Activated naive CD8-positive, alpha-beta T cell treated with anti-CD3 and anti-CD28 coated beads, Interleukin-2, amount 50 U/mL, for 16 hours (primary cell): ENCODE results near the gene OTC.

Source experiments
- DNase-seq: peaks from one replicate; pipeline ENCODE4 v3.0.0-alpha.2; 2020; ENCODE audit warnings: low read depth, low spot score

Gene OTC

GRCh38 chrX:38357747-38358673 is 5.6 kb downstream of the OTC start:
- no peak for DNase-seq

- DNase-seq, result no peak
Measured at GRCh38 chrX:38363046-38363445, 10.6 kb downstream of the OTC start.

DNA sequence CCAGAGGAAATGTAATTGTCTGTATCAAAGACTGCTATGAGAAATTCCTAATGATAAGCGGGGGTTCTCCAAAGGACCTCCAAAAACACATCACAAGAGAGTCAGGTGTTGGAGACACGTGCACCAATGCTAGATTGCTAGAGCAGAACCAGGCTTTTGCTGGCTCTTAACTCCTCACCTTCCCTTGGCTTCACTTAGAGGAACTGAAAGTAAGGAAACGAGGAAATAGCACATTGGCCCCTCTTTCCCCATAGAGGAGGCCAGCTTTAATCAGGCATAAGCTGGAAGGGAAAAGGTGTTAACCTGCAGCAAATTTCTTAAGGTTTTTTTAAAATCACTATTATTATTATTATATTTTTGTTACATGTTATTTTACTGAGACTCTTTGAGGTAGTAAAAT is 13.6 kb downstream of the OTC start:
- no peak for DNase-seq

DNA sequence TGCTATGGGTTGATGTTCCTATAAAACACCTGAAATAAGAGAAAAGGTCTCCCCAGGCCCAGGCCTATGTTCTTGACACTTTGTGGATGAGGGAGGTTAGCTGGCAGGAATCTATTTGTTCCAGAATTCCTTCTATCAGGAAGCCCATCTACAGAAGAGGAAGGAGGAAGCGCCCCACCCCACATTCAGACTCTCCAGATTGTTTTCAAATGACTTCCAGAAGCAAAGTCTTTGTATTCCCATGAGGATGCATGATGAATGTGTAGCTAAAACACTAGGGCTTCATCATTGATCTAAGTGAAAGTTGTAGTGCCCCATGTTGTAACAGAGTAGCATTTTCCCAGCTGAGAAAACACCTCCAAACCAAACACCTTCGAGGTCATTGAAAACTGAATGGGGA is 16.4 kb downstream of the OTC start:
- no peak for DNase-seq

DNA sequence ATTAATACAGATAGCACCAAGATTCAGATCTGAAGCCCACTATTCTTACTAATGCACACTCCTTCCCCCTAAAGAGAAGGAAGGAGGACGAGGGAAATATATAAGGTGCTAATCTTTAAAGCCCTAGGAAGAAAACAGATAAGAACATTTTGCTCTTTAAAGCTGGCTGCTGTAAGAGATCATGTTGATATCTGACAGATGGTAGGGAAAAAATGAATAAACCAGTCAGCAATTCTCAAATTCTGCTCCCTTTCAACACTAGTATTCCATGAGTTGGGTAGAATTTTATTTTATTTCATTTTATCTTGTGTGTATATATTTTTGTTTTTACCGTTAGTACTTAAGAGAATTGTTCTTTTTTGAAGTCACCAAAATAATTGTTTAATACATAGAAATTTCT is 19.2 kb downstream of the OTC start:
- DNase-seq, result no peak

DNA sequence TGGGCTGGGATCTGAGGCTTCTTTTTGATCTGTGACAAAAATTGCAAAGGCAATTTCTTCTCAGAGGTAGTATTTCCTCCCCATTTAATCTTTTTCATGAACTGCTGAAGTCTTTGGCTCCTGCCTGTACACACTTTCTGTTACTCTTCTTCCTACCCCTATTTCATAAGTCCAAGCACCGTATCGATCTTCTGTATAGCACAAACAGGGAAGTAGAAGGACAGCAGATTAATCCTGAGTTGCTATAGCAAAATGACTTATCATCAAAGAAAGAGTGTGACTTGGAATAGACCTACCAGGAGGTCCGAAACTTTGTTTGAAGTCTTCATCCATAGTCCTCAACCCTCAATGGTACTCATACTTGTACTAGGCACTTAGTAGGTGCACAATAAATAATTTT is 22.0 kb downstream of the OTC start:
- no peak for DNase-seq

DNA sequence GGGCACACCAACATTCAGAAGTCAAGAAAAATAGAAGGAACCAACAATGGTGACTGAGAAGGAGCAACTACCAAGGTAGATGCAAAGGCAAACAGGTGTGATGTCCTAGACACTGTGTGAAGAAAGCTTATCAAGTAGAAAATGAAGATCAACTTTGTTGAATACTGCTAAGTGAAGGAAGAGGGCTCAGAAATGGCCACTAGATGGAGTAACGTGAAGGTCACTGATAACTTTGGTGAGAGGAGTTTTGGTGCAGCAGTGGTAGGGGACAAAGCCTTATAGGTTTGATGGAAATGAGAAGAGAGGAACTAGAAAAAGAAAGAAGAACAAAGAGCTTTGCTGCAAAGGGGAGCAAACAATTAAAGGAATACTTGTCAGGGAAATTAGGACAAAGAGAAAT is 23.5 kb downstream of the OTC start:
- no peak for DNase-seq

DNA sequence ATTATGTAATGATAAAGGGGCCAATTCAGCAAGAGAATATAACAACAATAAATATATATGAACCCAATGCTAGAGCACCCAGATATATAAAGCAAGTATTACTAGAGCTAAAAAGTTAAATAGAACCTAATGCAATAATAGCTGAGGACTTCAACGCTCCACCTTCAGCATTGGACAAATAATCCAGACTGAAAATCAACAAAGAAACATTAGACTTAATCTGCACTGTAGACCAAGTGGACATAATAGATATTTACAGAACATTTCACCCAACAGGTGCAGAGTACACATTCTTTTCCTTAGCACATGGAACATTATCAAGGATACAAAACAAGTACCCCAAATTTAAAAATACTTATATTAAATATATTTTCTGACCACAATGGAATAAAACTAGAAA is 24.3 kb downstream of the OTC start:
- DNase-seq, result no peak

DNA sequence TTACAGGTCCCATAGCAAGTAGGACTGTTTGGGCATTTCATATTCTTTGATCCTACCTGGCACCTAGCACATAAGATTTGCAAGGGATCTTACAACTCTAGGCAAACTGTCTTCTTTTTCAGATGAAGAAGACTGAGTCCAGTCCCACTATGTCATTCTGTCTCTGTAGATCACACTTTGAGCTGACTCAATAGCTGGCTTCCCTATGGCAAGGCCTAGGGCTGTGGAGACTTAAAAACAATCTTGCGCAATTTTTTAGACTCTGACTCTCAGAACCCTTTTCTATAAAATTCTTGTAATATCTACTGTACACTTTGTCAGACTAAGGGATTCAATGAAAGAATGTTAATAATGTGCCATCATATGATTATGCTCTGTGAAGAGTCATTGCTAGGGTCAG is 26.7 kb downstream of the OTC start:
- no peak for DNase-seq

GRCh38 chrX:38382663-38383062 is 30.3 kb downstream of the OTC start:
- DNase-seq, result no peak

DNA sequence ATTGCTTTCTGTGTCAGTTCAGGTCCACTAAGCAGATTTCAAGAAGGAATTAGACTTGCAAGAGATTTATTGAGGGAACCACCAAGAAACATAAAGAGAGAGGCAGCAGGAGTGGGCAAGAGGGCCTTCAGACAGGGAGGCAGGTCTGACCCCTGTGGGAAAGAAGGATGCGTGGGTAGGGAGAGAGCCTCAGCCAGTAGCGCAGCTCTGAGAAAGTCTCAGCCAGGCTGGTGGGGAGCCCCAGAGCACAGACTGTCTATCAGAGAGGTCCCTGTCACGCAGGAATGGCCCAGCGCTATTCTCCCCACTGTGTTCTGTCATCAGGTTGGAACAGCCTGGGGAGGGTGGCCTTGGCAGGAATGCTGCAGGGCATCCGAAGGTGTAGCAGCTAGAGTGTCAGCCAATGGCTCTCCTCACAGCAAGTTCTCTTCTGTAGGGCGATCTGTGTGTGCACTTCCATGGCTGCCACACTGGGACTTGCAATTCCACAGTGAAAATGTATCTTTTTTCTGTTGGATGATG is 48.0 kb downstream of the OTC start:
- no peak for DNase-seq

DNA sequence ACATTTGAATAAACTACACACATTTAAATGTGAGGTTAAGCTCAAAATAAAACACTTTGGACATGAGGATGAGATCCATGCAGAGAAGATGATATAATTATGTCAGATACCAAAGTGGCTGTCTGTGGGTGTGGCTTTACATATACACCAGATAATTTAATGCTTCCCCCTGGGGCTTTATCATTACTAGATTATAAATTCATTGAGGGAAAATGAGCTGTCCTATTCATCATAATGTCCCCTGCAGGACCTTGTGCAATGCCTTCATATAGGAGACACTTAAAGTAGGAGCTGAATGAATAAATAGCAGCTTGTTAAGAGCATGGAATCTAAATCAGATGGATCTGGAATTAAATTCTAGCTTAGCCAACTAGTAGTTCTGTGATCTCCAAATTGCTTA is 49.7 kb downstream of the OTC start:
- DNase-seq, result no peak

DNA sequence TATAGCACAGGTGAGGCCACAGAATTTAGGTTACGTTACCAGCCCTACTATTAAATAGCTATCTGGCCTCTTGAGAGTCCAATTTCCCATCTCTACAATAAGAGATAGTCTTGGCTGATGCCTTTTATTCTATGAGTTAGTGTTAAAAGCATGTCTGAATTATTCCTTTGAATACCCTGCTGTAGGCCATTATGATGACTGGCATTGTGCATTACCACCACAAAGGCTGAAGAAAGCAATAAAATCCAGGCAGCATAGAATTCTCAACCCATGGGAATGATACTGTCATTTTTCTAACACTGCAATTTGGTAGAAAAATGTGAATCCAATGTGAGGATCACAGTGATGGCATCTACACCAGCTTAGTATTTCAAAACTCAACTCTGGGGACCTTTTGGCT is 51.4 kb downstream of the OTC start:
- no peak for DNase-seq

- DNase-seq, result no peak
Measured at GRCh38 chrX:38407126-38407525, 54.7 kb downstream of the OTC start.

DNA sequence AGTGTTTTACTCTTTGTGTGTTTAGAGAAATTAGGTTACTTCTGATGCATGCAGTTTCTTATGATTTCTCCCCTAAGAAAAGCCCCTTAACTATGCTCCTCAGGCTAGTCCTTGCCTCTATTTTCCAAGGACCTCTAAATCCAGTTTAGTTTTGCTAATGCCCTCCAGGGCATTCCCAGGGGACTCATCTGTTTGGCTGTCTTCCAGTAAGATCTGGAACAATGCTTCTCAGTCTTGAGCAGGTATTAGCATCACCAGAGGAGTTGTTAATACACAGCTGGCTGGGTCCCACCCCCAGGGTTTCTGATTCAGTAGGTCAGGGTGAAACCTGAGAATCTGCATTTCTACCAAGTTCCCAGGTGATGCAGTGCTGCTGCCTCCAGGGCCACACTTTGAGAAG is 56.9 kb downstream of the OTC start:
- DNase-seq, result no peak

GRCh38 chrX:38426785-38427184 is 74.4 kb downstream of the OTC start:
- no peak for DNase-seq

DNA sequence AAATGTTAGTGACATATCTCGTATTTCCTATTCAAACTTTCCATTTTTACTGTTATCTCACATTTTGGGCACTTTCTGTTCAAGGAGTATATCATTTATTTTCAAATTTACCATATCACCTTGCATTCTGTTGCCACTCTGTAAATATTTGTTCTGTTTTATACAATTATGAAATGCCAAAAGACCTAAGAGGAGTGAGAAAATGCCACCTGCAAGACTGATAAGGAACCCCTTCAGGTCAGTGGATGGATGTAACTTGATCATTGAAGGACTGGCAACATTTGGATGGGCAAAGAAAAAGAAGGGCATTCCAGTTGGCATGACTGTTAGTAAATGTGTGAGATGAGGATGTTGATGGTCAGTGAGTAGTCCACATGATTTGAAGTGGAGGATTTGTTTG is 79.1 kb downstream of the OTC start:
- no peak for DNase-seq

- DNase-seq, result no peak
Measured at GRCh38 chrX:38435130-38435529, 82.7 kb downstream of the OTC start.

- no peak for DNase-seq
Measured at GRCh38 chrX:38437093-38437492, 84.7 kb downstream of the OTC start.

DNA sequence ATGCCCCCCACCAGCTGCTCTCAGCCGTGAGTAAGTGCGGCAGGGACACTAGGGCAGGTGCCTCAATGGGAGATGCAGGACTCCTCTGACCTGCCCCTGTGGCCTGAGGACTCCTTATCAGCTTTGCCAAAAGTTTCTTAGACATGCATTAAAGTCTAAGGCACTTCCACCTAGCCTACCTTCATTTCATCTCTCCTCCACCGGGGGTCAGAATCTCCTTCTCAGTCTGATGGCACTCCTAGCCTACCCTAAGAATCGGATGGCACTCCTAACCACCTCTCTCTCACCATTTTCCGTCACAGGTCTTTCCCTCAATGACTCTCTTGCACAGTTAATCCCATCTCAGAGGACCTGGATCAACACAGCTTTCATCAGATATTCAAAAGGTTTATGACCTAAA is 85.9 kb downstream of the OTC start:
- no peak for DNase-seq

DNA sequence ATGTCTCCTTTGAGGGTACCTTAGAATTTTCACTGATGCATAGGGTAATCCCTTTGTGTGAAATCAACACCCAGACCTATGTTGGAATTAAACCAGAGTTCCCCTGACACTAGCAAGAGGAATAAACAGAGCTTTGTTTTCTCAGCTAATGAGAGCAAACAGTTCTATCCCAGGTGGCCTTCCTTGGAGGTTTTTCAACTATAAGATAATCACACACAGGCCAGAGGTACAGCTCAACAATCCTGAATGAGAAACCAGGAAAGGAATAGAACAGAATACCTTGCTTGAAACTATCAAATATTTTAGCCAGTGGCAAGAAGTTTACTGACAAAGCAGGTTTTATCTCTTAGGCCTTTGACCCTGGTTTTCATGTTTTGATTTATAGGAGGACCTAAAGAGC is 100.2 kb downstream of the OTC start:
- no peak for DNase-seq

GRCh38 chrX:38458071-38458470 is 105.7 kb downstream of the OTC start:
- DNase-seq, result no peak

- no peak for DNase-seq
Measured at GRCh38 chrX:38462257-38462656, 109.9 kb downstream of the OTC start.

- DNase-seq, result no peak
Measured at GRCh38 chrX:38465686-38466085, 113.3 kb downstream of the OTC start.
